ENCODE data around the gene GATA6. TPM values are rescaled to one million over a fixed set of nuclear protein-coding genes. Genes with fewer than 3 reads are reported as not detected.
"Not testable (repeated sequence)": the region's sequence is repeated elsewhere in the genome, so short reads cannot be mapped to it uniquely, and the experiment has no call there.

Gene GATA6
- total RNA-seq, 2 experiments from 2014 or later: 0.14 to 0.17 TPM

GRCh38 chr18:22196943-22197342, 27.6 kb downstream of the GATA6 start:
- H3K27me3 Mint-ChIP-seq: peaks cover 12% of the 10 kb centered on the region
- ATAC-seq (ENCODE audit: low read depth); H3K4me1 Mint-ChIP-seq; DNase-seq; POLR2A ChIA-PET; H3K36me3 Mint-ChIP-seq; H3K9me3 Mint-ChIP-seq; H3K27ac Mint-ChIP-seq; H3K4me3 Mint-ChIP-seq: not testable (repeated sequence)

- Mint-ChIP-seq H3K4me3 (no peak overlapping the region), H3K27ac (no peak overlapping the region), H3K9me3 (no peaks in the 10 kb centered on the region), H3K36me3 (no peaks in the 10 kb centered on the region), H3K27me3 (peaks cover 11% of the 10 kb centered on the region), H3K4me1 (no peaks in the 10 kb centered on the region)
- DNase-seq: no peak
- POLR2A ChIA-PET: no interaction called here
- no peak for ATAC-seq (ENCODE audit: low read depth)
Measured at GRCh38 chr18:22197668-22198067, 28.3 kb downstream of the GATA6 start.

- ATAC-seq (ENCODE audit: low read depth) (no peak), DNase-seq (no peak)
- Mint-ChIP-seq H3K27ac (no peak overlapping the region), H3K36me3 (no peaks in the 10 kb centered on the region), H3K9me3 (no peaks in the 10 kb centered on the region), H3K4me3 (no peak overlapping the region), H3K27me3 (peaks cover 11% of the 10 kb centered on the region), H3K4me1 (no peaks in the 10 kb centered on the region)
- POLR2A ChIA-PET: no interaction called here
Measured at GRCh38 chr18:22198163-22198562, 28.8 kb downstream of the GATA6 start.

GRCh38 chr18:22199005-22199404, 29.6 kb downstream of the GATA6 start:
- POLR2A ChIA-PET: no interaction called here
- Mint-ChIP-seq H3K4me1 (no peaks in the 10 kb centered on the region), H3K4me3 (no peak overlapping the region), H3K27me3 (peaks cover 11% of the 10 kb centered on the region), H3K27ac (no peak overlapping the region), H3K9me3 (no peaks in the 10 kb centered on the region), H3K36me3 (no peaks in the 10 kb centered on the region)
- no peak for DNase-seq
- no peak for ATAC-seq (ENCODE audit: low read depth)

GRCh38 chr18:22200611-22201225, 31.3 kb downstream of the GATA6 start:
- ATAC-seq (ENCODE audit: low read depth) (no peak), DNase-seq (no peak)
- H3K4me1 Mint-ChIP-seq: no peaks in the 10 kb centered on the region
- POLR2A ChIA-PET: no interaction called here
- H3K27ac Mint-ChIP-seq: no peak overlapping the region
- H3K9me3 Mint-ChIP-seq: no peaks in the 10 kb centered on the region
- H3K4me3 Mint-ChIP-seq: no peak overlapping the region
- H3K36me3 Mint-ChIP-seq: no peaks in the 10 kb centered on the region
- H3K27me3 Mint-ChIP-seq: peaks cover 7% of the 10 kb centered on the region

- Mint-ChIP-seq H3K36me3 (no peaks in the 10 kb centered on the region), H3K4me3 (no peak overlapping the region), H3K4me1 (no peaks in the 10 kb centered on the region), H3K27me3 (peaks cover 13% of the 10 kb centered on the region), H3K27ac (no peak overlapping the region), H3K9me3 (no peaks in the 10 kb centered on the region)
- DNase-seq (no peak), ATAC-seq (ENCODE audit: low read depth) (no peak)
- POLR2A ChIA-PET: no interaction called here
Measured at GRCh38 chr18:22203035-22203434, 33.6 kb downstream of the GATA6 start.

GRCh38 chr18:22203536-22204213, 34.3 kb downstream of the GATA6 start:
- POLR2A ChIA-PET: no interaction called here
- H3K36me3 Mint-ChIP-seq: no peaks in the 10 kb centered on the region
- no peak for DNase-seq
- peaks cover 13% of the 10 kb centered on the region for H3K27me3 Mint-ChIP-seq
- no peaks in the 10 kb centered on the region for H3K9me3 Mint-ChIP-seq
- H3K27ac Mint-ChIP-seq: no peak overlapping the region
- H3K4me3 Mint-ChIP-seq: no peak overlapping the region
- no peaks in the 10 kb centered on the region for H3K4me1 Mint-ChIP-seq
- ATAC-seq (ENCODE audit: low read depth): no peak

GRCh38 chr18:22204214-22204536, 34.8 kb downstream of the GATA6 start:
- DNase-seq (no peak), ATAC-seq (ENCODE audit: low read depth) (no peak)
- no peaks in the 10 kb centered on the region for H3K9me3 Mint-ChIP-seq
- peaks cover 9% of the 10 kb centered on the region for H3K27me3 Mint-ChIP-seq
- no peaks in the 10 kb centered on the region for H3K36me3 Mint-ChIP-seq
- no peak overlapping the region for H3K27ac Mint-ChIP-seq
- no peaks in the 10 kb centered on the region for H3K4me1 Mint-ChIP-seq
- no peak overlapping the region for H3K4me3 Mint-ChIP-seq
- POLR2A ChIA-PET: no interaction called here

GRCh38 chr18:22204996-22205395, 35.6 kb downstream of the GATA6 start:
- no peak for DNase-seq
- Mint-ChIP-seq H3K9me3 (no peaks in the 10 kb centered on the region), H3K27ac (no peak overlapping the region), H3K4me3 (no peak overlapping the region), H3K27me3 (peaks cover 8% of the 10 kb centered on the region), H3K36me3 (no peaks in the 10 kb centered on the region), H3K4me1 (no peaks in the 10 kb centered on the region)
- POLR2A ChIA-PET: no interaction called here
- no peak for ATAC-seq (ENCODE audit: low read depth)

GRCh38 chr18:22207021-22207758, 37.8 kb downstream of the GATA6 start:
- no peak overlapping the region for H3K27ac Mint-ChIP-seq
- H3K4me3 Mint-ChIP-seq: no peak overlapping the region
- H3K4me1 Mint-ChIP-seq: no peaks in the 10 kb centered on the region
- H3K27me3 Mint-ChIP-seq: peaks cover 6% of the 10 kb centered on the region
- no peak for DNase-seq
- ATAC-seq (ENCODE audit: low read depth): no peak
- H3K36me3 Mint-ChIP-seq: no peaks in the 10 kb centered on the region
- POLR2A ChIA-PET: no interaction called here
- no peaks in the 10 kb centered on the region for H3K9me3 Mint-ChIP-seq

- Mint-ChIP-seq H3K9me3 (no peaks in the 10 kb centered on the region), H3K4me1 (peaks cover 4% of the 10 kb centered on the region), H3K27me3 (peaks cover 7% of the 10 kb centered on the region), H3K27ac (no peak overlapping the region), H3K36me3 (no peaks in the 10 kb centered on the region), H3K4me3 (no peak overlapping the region)
- ATAC-seq (ENCODE audit: low read depth): no peak
- no peak for DNase-seq
- POLR2A ChIA-PET: no interaction called here
Measured at GRCh38 chr18:22210311-22210754, 40.9 kb downstream of the GATA6 start.

GRCh38 chr18:22211657-22212056, 42.3 kb downstream of the GATA6 start:
- Mint-ChIP-seq H3K36me3 (no peaks in the 10 kb centered on the region), H3K27me3 (peaks cover 7% of the 10 kb centered on the region), H3K4me3 (no peak overlapping the region), H3K9me3 (no peaks in the 10 kb centered on the region), H3K4me1 (peaks cover 4% of the 10 kb centered on the region), H3K27ac (no peak overlapping the region)
- DNase-seq (no peak), ATAC-seq (ENCODE audit: low read depth) (no peak)
- POLR2A ChIA-PET: no interaction called here

GRCh38 chr18:22213333-22213973, 44.1 kb downstream of the GATA6 start:
- peaks cover 1% of the 10 kb centered on the region for H3K27me3 Mint-ChIP-seq
- ATAC-seq (ENCODE audit: low read depth): no peak
- peaks cover 4% of the 10 kb centered on the region for H3K4me1 Mint-ChIP-seq
- no peak overlapping the region for H3K4me3 Mint-ChIP-seq
- no peak for DNase-seq
- POLR2A ChIA-PET: no interaction called here
- no peak overlapping the region for H3K27ac Mint-ChIP-seq
- H3K36me3 Mint-ChIP-seq: no peaks in the 10 kb centered on the region
- H3K9me3 Mint-ChIP-seq: no peaks in the 10 kb centered on the region

Measured in activated naive CD8-positive, alpha-beta T cell treated with anti-CD3 and anti-CD28 coated beads, Interleukin-2, amount 10 ng/mL, durations not matched to agents 7 days and 5 days (primary cell).